SK-N-SH (cell line): Measurements from ENCODE around the gene TMEM131. TPM values are rescaled to one million over a fixed set of nuclear protein-coding genes. Genes with fewer than 3 reads are reported as not detected.
"Not testable (repeated sequence)": the region's sequence is repeated elsewhere in the genome, so short reads cannot be mapped to it uniquely, and the experiment has no call there.

Source experiments
- CTCF ChIA-PET: fragments of 300-600, 350-600 bp; formaldehyde crosslinking; extraction: SDS; loops from one replicate; lab custom pipeline; 2021; lab: Yijun Ruan, JAX
- POLR2A ChIA-PET: fragments of 350-600 bp; sonication (Branson Sonifier 250); formaldehyde crosslinking; extraction: SDS; loops from one replicate; lab custom pipeline; 2020; ENCODE audit warnings: antibody characterized with exemption, inconsistent platforms; lab: Yijun Ruan, JAX
- DNase-seq: peaks from one replicate; pipeline ENCODE4 v3.0.0; 2012
- H2AFZ ChIP-seq: fragments of 200-600 bp; sonication (generic); 2 replicates; pipeline ENCODE4 v1.8.1; 2016; ENCODE audit warnings: antibody characterized with exemption, mild to moderate bottlenecking, low read depth
- H3F3A ChIP-seq: fragments of 200-600 bp; sonication (generic); replicated peaks from 2 replicates; pipeline ENCODE3; 2016; ENCODE audit warnings: antibody characterized with exemption, mild to moderate bottlenecking; ENCODE audit not compliant: insufficient read depth
- H3K27ac ChIP-seq, 2 experiments: fragments of 200-500 bp in 1 of 2; fragments of 200-600 bp in 1 of 2; sonication (Bioruptor generic) in 1 of 2; sonication (generic), shearing (Covaris generic) in 1 of 2; 2 replicates each; pipeline versions ENCODE4 v1.5.1 to v1.6.1; 2014 to 2016; ENCODE audit warnings: low read depth in 2 of 2, inconsistent platforms in 1 of 2, low read length in 1 of 2, mild to moderate bottlenecking in 1 of 2, mixed read lengths in 1 of 2
- H3K27me3 ChIP-seq: fragments of 200-600 bp; sonication (generic), shearing (Covaris generic); 2 replicates; pipeline ENCODE4 v1.6.1; 2016; ENCODE audit warnings: mixed run types; ENCODE audit not compliant: insufficient read depth
- H3K36me3 ChIP-seq, 2 experiments: fragments of 200-500 bp in 1 of 2; fragments of 200-600 bp in 1 of 2; sonication (Bioruptor generic) in 1 of 2; sonication (generic) in 1 of 2; replicated peaks in 1 of 2; 2 replicates each; pipeline versions ENCODE3 to v1.5.1; 2014 to 2016; ENCODE audit warnings: low read length in 1 of 2, mild to moderate bottlenecking in 1 of 2; ENCODE audit not compliant: insufficient read depth in 2 of 2, control insufficient read depth in 1 of 2
- H3K4me1 ChIP-seq, 2 experiments: fragments of 200-500 bp in 1 of 2; fragments of 200-600 bp in 1 of 2; sonication (Bioruptor generic) in 1 of 2; sonication (generic), shearing (Covaris generic) in 1 of 2; 2 replicates each; pipeline versions ENCODE4 v1.5.1 to v1.6.1; 2014 to 2016; ENCODE audit warnings: low read depth in 1 of 2, low read length in 1 of 2, mixed run types in 1 of 2; ENCODE audit not compliant: insufficient read depth in 2 of 2, control insufficient read depth in 1 of 2
- H3K4me2 ChIP-seq: fragments of 200-600 bp; sonication (generic), shearing (Covaris generic); 2 replicates; pipeline ENCODE4 v1.6.1; 2017; ENCODE audit warnings: mixed run types
- H3K4me3 ChIP-seq, 2 experiments: fragments of 200-500 bp in 1 of 2; fragments of 200-600 bp in 1 of 2; sonication (Bioruptor generic) in 1 of 2; sonication (generic), shearing (Covaris generic) in 1 of 2; 2 replicates each; pipeline versions ENCODE4 v1.5.1 to v1.8.1; 2014 to 2016; ENCODE audit warnings: low read depth in 2 of 2, inconsistent platforms in 1 of 2, low read length in 1 of 2, mild to moderate bottlenecking in 1 of 2, mixed read lengths in 1 of 2, moderate library complexity in 1 of 2
- H3K79me2 ChIP-seq: fragments of 200-600 bp; sonication (generic); 2 replicates; pipeline ENCODE4 v1.8.1; 2017; ENCODE audit warnings: mild to moderate bottlenecking; ENCODE audit not compliant: insufficient read depth
- H3K9ac ChIP-seq: fragments of 200-600 bp; sonication (generic); 2 replicates; pipeline ENCODE4 v1.6.1; 2017; ENCODE audit warnings: mixed run types
- H3K9me2 ChIP-seq: fragments of 200-600 bp; sonication (generic); 2 replicates; pipeline ENCODE4 v1.6.1; 2017; ENCODE audit warnings: mixed run types
- H3K9me3 ChIP-seq: fragments of 200-600 bp; sonication (generic); 2 replicates; pipeline ENCODE4 v1.6.1; 2017; ENCODE audit warnings: mixed run types, mild to moderate bottlenecking, moderate library complexity
- H4K20me1 ChIP-seq: fragments of 200-600 bp; sonication (generic); 2 replicates; pipeline ENCODE4 v1.6.1; 2017; ENCODE audit warnings: mild to moderate bottlenecking, mixed run types; ENCODE audit not compliant: insufficient read depth
- CHD2 ChIP-seq: fragments of 150-350 bp; IDR thresholded peaks from 2 replicates; pipeline ENCODE4 v1.6.1; 2018; ENCODE audit warnings: low read length; ENCODE audit not compliant: partially characterized antibody
- ELF1 ChIP-seq: IDR thresholded peaks from 2 replicates; pipeline ENCODE4 v1.4.0; 2012
- FOSL2 ChIP-seq: IDR thresholded peaks from 2 replicates; pipeline ENCODE4 v1.4.0; 2012; ENCODE audit warnings: low read depth, mild to moderate bottlenecking, moderate library complexity, borderline replicate concordance
- FOXM1 ChIP-seq: IDR thresholded peaks from 2 replicates; pipeline ENCODE4 v1.4.0; 2012; ENCODE audit warnings: low read depth, mild to moderate bottlenecking
- GABPA ChIP-seq: IDR thresholded peaks from 2 replicates; pipeline ENCODE4 v1.4.0; 2012; ENCODE audit warnings: low read depth, mild to moderate bottlenecking
- GATA2 ChIP-seq: sonication (generic); formaldehyde crosslinking; IDR thresholded peaks from 2 replicates; pipeline ENCODE4 v1.5.0; 2020; ENCODE audit warnings: mild to moderate bottlenecking, missing genetic modification reagents
- IRF3 ChIP-seq: fragments of 150-350 bp; IDR thresholded peaks from 2 replicates; pipeline ENCODE4 v1.6.1; 2016; ENCODE audit warnings: mild to moderate bottlenecking, low read depth, low read length
- MAX ChIP-seq: IDR thresholded peaks from 2 replicates; pipeline ENCODE4 v1.4.0; 2012; ENCODE audit warnings: low read depth
- MEF2A ChIP-seq: IDR thresholded peaks from 2 replicates; pipeline ENCODE4 v1.4.0; 2012; ENCODE audit warnings: low read depth, borderline replicate concordance
- MXI1 ChIP-seq: IDR thresholded peaks from 2 replicates; pipeline ENCODE4 v1.6.1; 2012; ENCODE audit warnings: mild to moderate bottlenecking, low read depth, low read length, improper control_type of control experiment
- PBX3 ChIP-seq: IDR thresholded peaks from 2 replicates; pipeline ENCODE4; 2012
- RAD21 ChIP-seq: IDR thresholded peaks from 2 replicates; pipeline ENCODE4 v1.6.1; 2012; ENCODE audit warnings: mild to moderate bottlenecking, low read length
- RCOR1 ChIP-seq: fragments of 150-350 bp; IDR thresholded peaks from 2 replicates; pipeline ENCODE4 v1.6.1; 2017; ENCODE audit warnings: antibody characterized with exemption, low read length
- RFX5 ChIP-seq: IDR thresholded peaks from 2 replicates; pipeline ENCODE4 v1.6.1; 2012; ENCODE audit warnings: mild to moderate bottlenecking, improper control_type of control experiment, low read length
- SMC3 ChIP-seq: IDR thresholded peaks from 2 replicates; pipeline ENCODE4 v1.6.1; 2012; ENCODE audit warnings: low read depth, low read length, improper control_type of control experiment
- TCF12 ChIP-seq: IDR thresholded peaks from 2 replicates; pipeline ENCODE4 v1.4.0; 2012
- USF1 ChIP-seq: IDR thresholded peaks from 2 replicates; pipeline ENCODE4 v1.4.0; 2012; ENCODE audit warnings: low read depth, borderline replicate concordance
- YY1 ChIP-seq: IDR thresholded peaks from 2 replicates; pipeline ENCODE4 v1.4.0; 2012; ENCODE audit warnings: low read depth, mild to moderate bottlenecking
- ZBTB33 ChIP-seq: IDR thresholded peaks from 2 replicates; pipeline ENCODE4 v1.4.0; 2012; ENCODE audit warnings: low read depth, borderline replicate concordance
- WGBS: methylation state at CpG from one replicate; pipeline ENCODE4 v1.1.6; 2017; ENCODE audit warnings: low lambda C conversion rate; 5-methylcytosine and 5-hydroxymethylcytosine counted together
- polyA plus RNA-seq, 3 experiments: library from polyadenylated mRNA; depleted of rRNA; stranded (reverse); fragments of >200 nt; gene quantifications; 2 replicates each; pipeline ENCODE4 v1.2.3, GENCODE V29; 2012

Gene TMEM131
- polyA plus RNA-seq, 1 of the 3 experiments (the other 2 are of a cell fraction): 9.1 TPM

GRCh38 chr2:97918818-97919217 lies 76.9 kb downstream of the TMEM131 start (continued):
- TF ChIP-seq FOXM1 (no peak), SMC3 (no peak), GABPA (no peak), ZBTB33 (no peak)

- H3K4me3 ChIP-seq, DNase-seq, H3K9me3 ChIP-seq, H3K27ac ChIP-seq, H3F3A ChIP-seq, CTCF ChIA-PET, H3K4me2 ChIP-seq, H3K9me2 ChIP-seq, H3K9ac ChIP-seq, H3K27me3 ChIP-seq, POLR2A ChIA-PET, H4K20me1 ChIP-seq, H2AFZ ChIP-seq: not testable (repeated sequence)
- 97% methylated on average over 5 of the region's 7 CpGs for WGBS
- peaks cover 30% of the 10 kb centered on the region for H3K79me2 ChIP-seq
- H3K36me3 ChIP-seq: peaks cover 0 to 12% of the 10 kb centered on the region in 2 experiments
- peaks cover 0 to 11% of the 10 kb centered on the region in 2 experiments; a peak in 2 of 4 replicates for H3K4me1 ChIP-seq
Observed at GRCh38 chr2:97917668-97918067, 78.1 kb downstream of the TMEM131 start.

GRCh38 chr2:97914691-97915213 lies 81.0 kb downstream of the TMEM131 start:
- no peaks in the 10 kb centered on the region for H3K9me2 ChIP-seq
- H3K9ac ChIP-seq: no peak overlapping the region
- 87% methylated on average over 5 of the region's 5 CpGs for WGBS
- no peak overlapping the region for H2AFZ ChIP-seq
- no peak overlapping the region for H3K4me2 ChIP-seq
- peaks cover 35% of the 10 kb centered on the region for H3K79me2 ChIP-seq
- H3K4me1 ChIP-seq: peaks cover 0 to 11% of the 10 kb centered on the region in 2 experiments; a peak in 2 of 4 replicates
- H3K9me3 ChIP-seq: peaks cover 5% of the 10 kb centered on the region; the same call in 1 of the 2 replicates
- POLR2A ChIA-PET: no interaction called here
- no peak overlapping the region for H3K4me3 ChIP-seq
- TF ChIP-seq USF1 (no peak), PBX3 (no peak), MEF2A (no peak), RFX5 (no peak), GABPA (no peak), MXI1 (no peak), SMC3 (no peak), ELF1 (no peak), FOSL2 (no peak), IRF3 (no peak), GATA2 (CRISPR knock-in tag) (no peak), TCF12 (no peak), RAD21 (no peak), ZBTB33 (no peak), MAX (no peak), RCOR1 (no peak), FOXM1 (no peak), CHD2 (no peak), YY1 (no peak)
- no peaks in the 10 kb centered on the region for H3K27me3 ChIP-seq
- CTCF ChIA-PET: interaction anchor here (1.0 kb wide), 1 partner anchor 9 kb away, joined by 3 read pairs; no protein-coding TSS in a partner anchor
- H3K36me3 ChIP-seq: peaks cover 0 to 8% of the 10 kb centered on the region in 2 experiments
- peaks cover 4% of the 10 kb centered on the region for H3F3A ChIP-seq
- no peak for DNase-seq
- no peaks in the 10 kb centered on the region for H4K20me1 ChIP-seq
- H3K27ac ChIP-seq: no peak overlapping the region
